K562 (cell line): ENCODE results near the gene ECHDC3. TPM values are rescaled to one million over a fixed set of nuclear protein-coding genes. Genes with fewer than 3 reads are reported as not detected.

Source experiments
- ATAC-seq: fragments of 200-7000 bp; cut with Tn5 transposase; 3 replicates; pipeline ENCODE4 v1.9.1; 2020; ENCODE audit warnings: moderate library complexity
- BruUV-seq: library from RNA; stranded (reverse); fragments of 400-500 nt; replicated peaks from 2 replicates; lab custom pipeline; 2021; lab: Mats Ljungman, UMichigan
- CTCF ChIA-PET: fragments of 300-600 bp; formaldehyde crosslinking; extraction: SDS; loops from one replicate; lab custom pipeline; 2021; ENCODE audit warnings: low intra/inter-chr PET ratio; lab: Yijun Ruan, JAX
- POLR2A ChIA-PET: fragments of 300-600, 350-650 bp; sonication (Branson Sonifier 250); formaldehyde crosslinking; extraction: SDS; loops from one replicate; lab custom pipeline; 2021; ENCODE audit warnings: antibody characterized with exemption, inconsistent platforms; lab: Yijun Ruan, JAX
- DNase-seq, 4 experiments: peaks; one replicate each; pipeline versions ENCODE4 v3.0.0 to v3.0.0-alpha.2; 2011 to 2018; ENCODE audit warnings: low spot score in 3 of 4, mixed read lengths in 3 of 4; ENCODE audit errors: extremely low read depth in 1 of 4
- FAIRE-seq: peaks from 2 replicates; lab custom pipeline; 2011; peaks lifted over from hg19 to GRCh38; lab: Jason Lieb, UNC
- H2AFZ ChIP-seq: 2 replicates; pipeline ENCODE4 v1.6.0; 2011; ENCODE audit warnings: low read depth, low read length, control low read depth, inconsistent platforms
- H3K27ac ChIP-seq: fragments of 200-600 bp; 3 replicates; pipeline ENCODE4 v1.8.0; 2011; ENCODE audit warnings: low read depth, mild to moderate bottlenecking, control low read depth, inconsistent platforms, low read length, moderate library complexity, mixed read lengths; ENCODE audit errors: extremely low read depth
- H3K27me3 ChIP-seq, 2 experiments: fragments of 300-600 bp in 1 of 2; 2 replicates in 1 of 2; 3 replicates in 1 of 2; pipeline versions ENCODE4 v1.6.0 to v1.8.0; 2011; ENCODE audit warnings: inconsistent platforms in 2 of 2, low read length in 2 of 2, mild to moderate bottlenecking in 1 of 2, mixed read lengths in 1 of 2, moderate library complexity in 1 of 2; ENCODE audit not compliant: control insufficient read depth in 2 of 2, insufficient read depth in 2 of 2
- H3K36me3 ChIP-seq: fragments of 300-600 bp; 3 replicates; pipeline ENCODE4 v1.8.0; 2011; ENCODE audit warnings: mild to moderate bottlenecking, low read length, inconsistent platforms; ENCODE audit not compliant: control insufficient read depth, insufficient read depth
- H3K4me1 ChIP-seq, 2 experiments: fragments of 200-600 bp in 1 of 2; replicated peaks in 1 of 2; 2 replicates in 1 of 2; 3 replicates in 1 of 2; pipeline versions ENCODE4 v1.5.1 to v1.8.0; 2011; ENCODE audit warnings: inconsistent platforms in 2 of 2, low read length in 2 of 2, mild to moderate bottlenecking in 1 of 2, mixed read lengths in 1 of 2, moderate library complexity in 1 of 2; ENCODE audit not compliant: control insufficient read depth in 2 of 2, insufficient read depth in 2 of 2
- H3K4me2 ChIP-seq: 2 replicates; pipeline ENCODE4 v1.6.1; 2011; ENCODE audit warnings: low read length, control low read depth, inconsistent platforms, mixed read lengths; ENCODE audit not compliant: insufficient read depth
- H3K4me3 ChIP-seq: fragments of 200-600 bp; sonication (generic), shearing (Covaris generic); 2 replicates; pipeline ENCODE4 v1.5.1; 2016; ENCODE audit warnings: control low read depth, inconsistent platforms
- H3K79me2 ChIP-seq: fragments of 200-600 bp; 3 replicates; pipeline ENCODE4 v1.8.0; 2011; ENCODE audit warnings: low read length, inconsistent platforms; ENCODE audit not compliant: control insufficient read depth, insufficient read depth
- H3K9ac ChIP-seq, 2 experiments: 2 replicates each; pipeline versions ENCODE4 v1.6.0 to v1.6.1; 2011; ENCODE audit warnings: low read depth in 2 of 2, low read length in 2 of 2, control low read depth in 1 of 2, inconsistent platforms in 1 of 2, mild to moderate bottlenecking in 1 of 2, mixed read lengths in 1 of 2; ENCODE audit not compliant: insufficient read depth in 1 of 2
- H3K9me1 ChIP-seq: one replicate; pipeline ENCODE4 v1.6.0; 2011; ENCODE audit warnings: inconsistent platforms, mild to moderate bottlenecking, low read length, moderate library complexity; ENCODE audit not compliant: control insufficient read depth, insufficient read depth
- H3K9me3 ChIP-seq: replicated peaks from 2 replicates; pipeline ENCODE4 v1.5.1; 2011; ENCODE audit warnings: low read depth, low read length, inconsistent platforms; ENCODE audit not compliant: control insufficient read depth, insufficient read depth
- H4K20me1 ChIP-seq: replicated peaks from 2 replicates; pipeline ENCODE4 v1.6.1; 2011; ENCODE audit warnings: low read length, inconsistent platforms, mixed read lengths; ENCODE audit not compliant: control insufficient read depth, insufficient read depth
- ELK3 ChIP-seq: fragments of 450-650 bp; formaldehyde crosslinking; IDR thresholded peaks from 2 replicates; pipeline ENCODE4 v1.4.0; 2020; ENCODE audit warnings: mild to moderate bottlenecking
- KLF10 ChIP-seq: fragments of 250-450 bp; sonication (Bioruptor Pico); IDR thresholded peaks from 2 replicates; pipeline ENCODE4 v1.6.1; 2021; ENCODE audit warnings: matching md5 sums
- LEF1 ChIP-seq: fragments of 450-650 bp; IDR thresholded peaks from 2 replicates; pipeline ENCODE4 v1.6.1; 2016; ENCODE audit warnings: mild to moderate bottlenecking
- NCOA6 ChIP-seq: fragments of 450-650 bp; IDR thresholded peaks from 2 replicates; pipeline ENCODE4 v1.6.1; 2017; ENCODE audit warnings: mild to moderate bottlenecking
- RHOXF2B ChIP-seq: fragments of 250-450 bp; sonication (Bioruptor Pico); conservative IDR thresholded peaks from 2 replicates; pipeline ENCODE4 v1.5.1; 2021
- SRSF7 ChIP-seq: fragments of 200-400 bp; formaldehyde crosslinking; optimal IDR thresholded peaks from 2 replicates; pipeline ENCODE3; 2017; ENCODE audit warnings: mild to moderate bottlenecking, low read depth, low read length
- TARDBP ChIP-seq: fragments of 450-650 bp; IDR thresholded peaks from 2 replicates; pipeline ENCODE4 v1.6.1; 2016
- ZC3H11A ChIP-seq: IDR thresholded peaks from 2 replicates; pipeline ENCODE4 v1.6.1; 2012; ENCODE audit warnings: low read depth, low read length, improper control_type of control experiment
- ZNF23 ChIP-seq: fragments of 250-450 bp; sonication (Bioruptor Pico); IDR thresholded peaks from 2 replicates; pipeline ENCODE4 v1.4.0; 2020; ENCODE audit warnings: mild to moderate bottlenecking
- WGBS: fragments of 100-300 bp; shearing (Covaris generic); methylation state at CpG from one replicate; pipeline ENCODE4 v1.1.6; 2016; ENCODE audit warnings: low coverage, mixed read lengths; ENCODE audit not compliant: insufficient coverage; ENCODE audit errors: missing lambda C conversion rate; 5-methylcytosine and 5-hydroxymethylcytosine counted together
- in situ Hi-C: fragments of 300-500 bp; cut with MboI; formaldehyde crosslinking; loops from 4 replicates; pipeline ENCODE4 v1.15.0; 2018; ENCODE audit warnings: inconsistent platforms, mixed read lengths
- intact Hi-C: fragments of 100-400 bp; cut with micrococcal nuclease; formaldehyde crosslinking; loops from 2 replicates; pipeline ENCODE4 v1.14.2; 2022
- polyA plus RNA-seq, 8 experiments: library from polyadenylated mRNA; depleted of rRNA in 4 of 8; stranded (reverse) in 5 of 8; unstranded in 3 of 8; fragments of >200 nt; fragmentation: Nextera tagmentation in 2 of 8; fragmentation: Illumina TruSeq in 1 of 8; extraction: Ambion mirVana in 2 of 8; extraction: Trizol in 1 of 8; gene quantifications; 2 replicates each; pipeline versions ENCODE4 v1.2.1 to v1.2.3, GENCODE V29; 2011 to 2014; ENCODE audit warnings: inconsistent platforms in 1 of 8, missing spikeins in 1 of 8
- total RNA-seq, 7 experiments: library from RNA; depleted of rRNA in 6 of 7; stranded (reverse); fragments of >200 nt in 6 of 7; fragmentation: Illumina TruSeq in 2 of 7; extraction: Trizol in 2 of 7; gene quantifications; 2 replicates each; pipeline versions ENCODE4 v1.2.1 to v1.2.3, GENCODE V29; 2011 to 2021; ENCODE audit warnings: low replicate concordance in 1 of 7
- TF ChIP-seq, protein P1 (sequence below): fragments of 200-800 bp; sonication (Bioruptor generic); IDR thresholded peaks from 2 replicates; pipeline ENCODE4 v1.6.1; 2017; ENCODE audit warnings: missing genetic modification characterization, missing compliant biosample characterization
- TF ChIP-seq, protein P2 (sequence below): IDR thresholded peaks from 3 replicates; pipeline ENCODE4 v1.6.1; 2011; ENCODE audit warnings: borderline replicate concordance, mild to moderate bottlenecking; ENCODE audit not compliant: insufficient read length, insufficient read depth
- TF ChIP-seq, protein P3 (sequence below): fragments of 450-650 bp; IDR thresholded peaks from 2 replicates; pipeline ENCODE4 v1.6.1; 2016; ENCODE audit warnings: antibody characterized with exemption

Gene ECHDC3
- total and polyA plus RNA-seq, 9 of the 15 experiments (the other 6 are each of a cell fraction or from before 2014, with no cell fraction given) = 0.53 to 21.9 (median 15.7) TPM

DNA sequence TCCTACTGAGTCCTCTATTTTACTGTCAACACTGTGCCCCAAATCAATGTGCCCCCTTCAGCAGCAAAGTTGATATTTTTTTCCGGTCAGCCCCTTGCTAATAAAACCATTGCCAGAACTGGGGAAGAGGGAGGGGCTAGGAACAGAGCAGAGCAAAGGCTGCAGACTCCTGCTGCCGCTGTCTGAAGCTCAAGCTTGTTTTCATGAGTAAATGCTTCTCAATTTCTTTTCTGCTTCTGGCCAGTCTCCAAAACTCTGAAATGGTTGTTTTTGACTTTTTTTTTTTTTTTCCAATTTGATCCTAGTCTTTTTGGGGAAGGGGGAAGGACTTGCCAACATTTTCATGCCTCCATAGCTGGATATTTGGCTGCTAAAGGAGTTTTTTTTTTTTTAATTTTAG, 54.3 kb downstream of the ECHDC3 start:
- Histone ChIP-seq H3K4me2 (no peak overlapping the region), H2AFZ (no peak overlapping the region), H3K9me3 (no peaks in the 10 kb centered on the region), H3K9me1 (no peaks in the 10 kb centered on the region), H4K20me1 (no peaks in the 10 kb centered on the region), H3K9ac (no peak overlapping the region), H3K36me3 (no peaks in the 10 kb centered on the region), H3K27me3 (peaks cover 7 to 22% of the 10 kb centered on the region in 2 experiments; a peak in 4 of 5 replicates), H3K27ac (no peak overlapping the region), H3K4me1 (peaks cover 3 to 12% of the 10 kb centered on the region in 2 experiments; a peak in 4 of 5 replicates), H3K4me3 (no peak overlapping the region), H3K79me2 (no peaks in the 10 kb centered on the region)
- TF ChIP-seq, protein P1, sequence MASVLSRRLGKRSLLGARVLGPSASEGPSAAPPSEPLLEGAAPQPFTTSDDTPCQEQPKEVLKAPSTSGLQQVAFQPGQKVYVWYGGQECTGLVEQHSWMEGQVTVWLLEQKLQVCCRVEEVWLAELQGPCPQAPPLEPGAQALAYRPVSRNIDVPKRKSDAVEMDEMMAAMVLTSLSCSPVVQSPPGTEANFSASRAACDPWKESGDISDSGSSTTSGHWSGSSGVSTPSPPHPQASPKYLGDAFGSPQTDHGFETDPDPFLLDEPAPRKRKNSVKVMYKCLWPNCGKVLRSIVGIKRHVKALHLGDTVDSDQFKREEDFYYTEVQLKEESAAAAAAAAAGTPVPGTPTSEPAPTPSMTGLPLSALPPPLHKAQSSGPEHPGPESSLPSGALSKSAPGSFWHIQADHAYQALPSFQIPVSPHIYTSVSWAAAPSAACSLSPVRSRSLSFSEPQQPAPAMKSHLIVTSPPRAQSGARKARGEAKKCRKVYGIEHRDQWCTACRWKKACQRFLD (CRISPR knock-in tag) = no peak
- TF ChIP-seq SRSF7 (no peak), TARDBP (no peak), ELK3 (CRISPR knock-in tag) (no peak), NCOA6 (no peak), RHOXF2B (CRISPR knock-in tag) (no peak), ZC3H11A (no peak), KLF10 (CRISPR knock-in tag) (no peak), LEF1 (no peak), ZNF23 (CRISPR knock-in tag) (no peak)
- TF ChIP-seq, protein P2, sequence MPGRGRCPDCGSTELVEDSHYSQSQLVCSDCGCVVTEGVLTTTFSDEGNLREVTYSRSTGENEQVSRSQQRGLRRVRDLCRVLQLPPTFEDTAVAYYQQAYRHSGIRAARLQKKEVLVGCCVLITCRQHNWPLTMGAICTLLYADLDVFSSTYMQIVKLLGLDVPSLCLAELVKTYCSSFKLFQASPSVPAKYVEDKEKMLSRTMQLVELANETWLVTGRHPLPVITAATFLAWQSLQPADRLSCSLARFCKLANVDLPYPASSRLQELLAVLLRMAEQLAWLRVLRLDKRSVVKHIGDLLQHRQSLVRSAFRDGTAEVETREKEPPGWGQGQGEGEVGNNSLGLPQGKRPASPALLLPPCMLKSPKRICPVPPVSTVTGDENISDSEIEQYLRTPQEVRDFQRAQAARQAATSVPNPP = no peak
- TF ChIP-seq, protein P3, sequence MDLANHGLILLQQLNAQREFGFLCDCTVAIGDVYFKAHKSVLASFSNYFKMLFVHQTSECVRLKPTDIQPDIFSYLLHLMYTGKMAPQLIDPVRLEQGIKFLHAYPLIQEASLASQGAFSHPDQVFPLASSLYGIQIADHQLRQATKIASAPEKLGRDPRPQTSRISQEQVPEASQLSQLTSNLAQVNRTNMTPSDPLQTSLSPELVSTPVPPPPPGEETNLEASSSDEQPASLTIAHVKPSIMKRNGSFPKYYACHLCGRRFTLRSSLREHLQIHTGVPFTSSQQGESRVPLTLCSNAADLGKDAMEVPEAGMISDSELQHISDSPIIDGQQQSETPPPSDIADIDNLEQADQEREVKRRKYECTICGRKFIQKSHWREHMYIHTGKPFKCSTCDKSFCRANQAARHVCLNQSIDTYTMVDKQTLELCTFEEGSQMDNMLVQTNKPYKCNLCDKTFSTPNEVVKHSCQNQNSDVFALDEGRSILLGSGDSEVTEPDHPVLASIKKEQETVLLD = no peak
- 38% methylated on average over 2 of the region's 2 CpGs for WGBS
- DNase-seq (no peak), FAIRE-seq (no peak), ATAC-seq (no peak)
- in situ Hi-C loops (loop anchor here (5.0 to 25.0 kb wide), 2 partner anchors 191 to 916 kb away; no protein-coding TSS in a partner anchor), intact Hi-C loops (no loop called here)
- ChIA-PET CTCF (no interaction called here), POLR2A (interaction anchor here (0.6 kb wide), 1 partner anchor 29 kb away, joined by 3 read pairs; no protein-coding TSS in a partner anchor)
- no TSS peak for BruUV-seq
